HG03159 (cell line): ENCODE data around the gene WWOX.

Source experiments
- ATAC-seq: cut with Tn5 transposase; IDR thresholded peaks from one replicate; pipeline ENCODE4 v1.9.1; 2021; ENCODE audit warnings: mild to moderate bottlenecking, moderate library complexity; ENCODE audit not compliant: unreplicated experiment

WWOX gene

DNA sequence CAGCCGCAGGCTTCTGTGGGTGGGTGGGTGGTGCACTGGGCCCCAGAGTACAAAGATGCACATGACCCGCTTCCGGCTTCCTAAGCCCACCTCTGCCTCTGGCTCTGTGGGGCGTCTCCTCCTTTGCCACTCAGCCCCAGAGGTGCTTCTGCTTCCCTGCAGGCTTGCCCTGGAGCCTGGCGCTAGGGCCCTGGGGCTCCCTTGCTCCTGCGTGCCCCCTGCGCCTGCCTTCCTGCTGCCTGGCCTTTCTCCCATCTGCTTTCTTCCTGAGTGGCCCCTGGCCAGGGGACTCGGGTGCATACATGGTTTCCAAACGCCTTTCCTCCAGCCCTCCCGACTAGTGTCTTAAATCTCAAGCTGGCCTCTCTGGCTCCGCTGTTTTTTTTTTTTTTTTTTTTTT, 3.4 kb downstream of the WWOX start:
- no peak for ATAC-seq

GRCh38 chr16:78105517-78105916, 6.1 kb downstream of the WWOX start:
- ATAC-seq: no peak

DNA sequence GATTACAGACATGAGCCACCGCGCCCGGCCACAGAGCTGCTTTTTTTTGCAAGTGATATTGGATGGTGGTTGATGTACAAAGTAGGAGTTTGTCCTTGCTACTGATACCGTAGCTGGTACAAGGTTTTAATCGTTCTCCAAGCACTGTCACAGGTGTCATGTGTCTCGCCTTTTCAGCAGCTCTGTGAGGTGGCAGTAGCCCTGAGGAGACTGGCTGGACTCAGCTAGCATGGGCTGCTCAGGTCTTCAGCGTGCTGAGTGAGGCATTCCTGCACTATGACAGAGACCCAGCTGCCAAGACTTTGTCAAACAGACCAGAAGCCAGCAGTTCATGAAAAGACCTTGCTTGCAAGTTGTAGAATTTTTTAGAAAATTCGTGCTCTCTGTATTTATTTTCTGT, 7.2 kb downstream of the WWOX start:
- no peak for ATAC-seq

DNA sequence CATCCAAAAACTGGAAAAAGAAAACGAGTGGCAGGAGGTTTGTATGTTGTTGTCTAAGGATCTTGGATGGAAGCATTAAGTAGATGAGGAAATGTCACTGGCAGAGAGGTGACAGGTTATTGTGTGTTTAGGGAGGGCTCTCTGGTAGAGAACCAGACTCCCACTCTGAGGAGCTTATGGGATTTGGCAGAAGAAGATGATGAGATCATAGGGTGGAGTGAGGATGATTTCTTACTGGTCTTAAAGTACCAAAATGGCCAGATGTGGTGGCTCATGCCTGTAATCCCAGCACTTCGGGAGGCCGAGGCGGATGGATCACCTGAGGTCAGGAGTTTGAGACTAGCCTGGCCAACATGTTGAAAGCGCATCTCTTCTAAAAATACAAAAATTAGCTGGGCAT, 9.0 kb downstream of the WWOX start:
- no peak for ATAC-seq

GRCh38 chr16:78113258-78113657, 13.8 kb downstream of the WWOX start:
- ATAC-seq: no peak

DNA sequence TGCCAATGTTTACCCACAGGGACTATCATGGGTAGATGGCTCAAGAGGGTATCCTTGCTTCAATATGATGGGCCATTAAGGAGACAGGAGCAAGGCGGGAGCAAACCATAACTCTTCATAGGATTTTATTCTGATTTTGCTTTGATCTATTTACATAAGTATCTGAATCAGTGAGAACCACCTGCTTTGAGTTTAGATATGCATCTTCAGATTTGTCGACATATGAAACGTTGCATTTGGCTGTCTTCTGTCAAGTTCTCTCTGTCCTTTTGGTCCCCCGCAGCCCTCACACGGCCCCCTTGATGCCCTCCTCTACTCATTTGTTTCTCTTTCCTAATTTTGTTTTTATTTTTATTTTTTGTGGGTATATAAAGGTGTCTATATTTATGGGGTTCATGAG, 16.2 kb downstream of the WWOX start:
- ATAC-seq: no peak

GRCh38 chr16:78116946-78117345, 17.5 kb downstream of the WWOX start:
- ATAC-seq: no peak

DNA sequence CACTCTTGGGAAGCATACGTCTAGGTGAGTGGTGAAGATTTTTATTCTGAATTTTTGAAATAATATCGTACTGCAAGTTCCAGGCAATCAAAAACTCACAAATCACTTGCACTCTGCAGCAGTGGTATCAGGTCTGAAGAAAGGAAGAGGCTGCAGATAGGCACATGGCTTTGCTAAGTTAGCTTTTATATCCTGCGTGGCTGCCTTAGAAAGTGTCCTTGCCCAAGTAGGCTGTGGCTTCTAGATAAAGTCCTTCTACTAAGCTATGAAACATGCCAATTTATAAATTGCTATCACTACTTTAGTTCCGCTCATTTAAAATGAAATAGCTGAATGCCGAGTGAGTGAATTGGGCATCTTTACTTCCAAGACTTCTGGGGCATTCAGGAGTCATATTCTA, 17.9 kb downstream of the WWOX start:
- no peak for ATAC-seq

GRCh38 chr16:78118469-78119025, 19.1 kb downstream of the WWOX start:
- no peak for ATAC-seq

DNA sequence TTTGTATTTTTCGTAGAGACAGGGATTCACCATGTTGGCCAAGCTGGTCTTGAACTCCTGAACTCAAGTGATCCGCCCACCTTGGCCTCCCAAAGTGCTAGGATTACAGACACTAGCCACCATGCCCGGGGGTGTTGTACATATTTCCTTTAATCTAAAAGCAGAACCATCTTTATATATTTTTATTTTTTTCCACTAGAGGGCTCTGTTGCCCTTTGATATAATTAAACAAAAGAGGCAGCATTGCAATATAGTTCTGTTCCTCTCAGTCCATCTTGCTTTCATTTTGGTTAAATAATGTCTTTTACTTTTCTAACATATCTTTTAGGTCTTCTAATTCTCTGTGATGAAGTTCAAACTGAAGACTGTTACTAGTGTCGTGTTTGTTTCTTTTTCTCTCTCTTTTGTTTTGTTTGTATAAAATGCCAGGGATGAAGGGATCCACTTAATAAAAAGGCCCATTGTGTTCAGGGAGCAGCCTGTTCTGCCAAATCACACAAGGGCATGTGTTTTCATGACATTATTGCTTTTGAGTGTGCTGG, 23.4 kb downstream of the WWOX start:
- peak; percentile 94 for ATAC-seq

DNA sequence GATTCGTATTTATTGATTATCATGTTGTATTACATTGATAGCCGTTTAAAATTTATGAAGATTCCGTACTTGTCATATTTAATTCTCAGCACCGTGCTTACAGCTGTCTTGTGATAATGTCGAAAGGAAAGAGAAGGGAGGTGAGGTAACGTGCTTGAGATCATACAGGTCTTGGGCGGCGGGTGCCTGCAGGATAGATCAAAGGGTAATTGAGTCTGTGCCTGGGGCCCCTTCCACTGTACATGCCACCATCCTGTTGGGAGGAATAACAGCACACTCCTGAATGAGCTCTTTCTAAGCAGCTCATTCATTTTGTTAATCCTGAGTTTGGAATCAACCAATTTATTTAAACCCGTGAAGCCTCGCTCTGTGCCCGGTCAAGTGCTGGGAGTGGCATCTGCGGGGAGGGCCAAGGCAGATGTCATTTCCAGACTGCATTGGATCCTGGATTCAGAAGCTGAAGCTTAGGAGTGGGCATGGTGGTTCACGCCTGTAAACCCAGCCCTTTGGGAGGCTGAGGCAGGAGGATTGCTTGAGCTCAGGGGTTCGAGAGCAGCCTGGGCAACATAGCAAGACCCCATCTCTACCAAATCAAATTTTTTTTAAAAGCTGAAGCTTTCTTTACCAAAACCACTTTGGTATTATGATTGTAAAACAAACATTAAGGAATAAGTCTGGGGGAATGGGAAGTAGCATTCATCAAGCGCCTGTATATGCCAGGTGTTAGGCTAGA, 25.8 kb downstream of the WWOX start:
- no peak for ATAC-seq

DNA sequence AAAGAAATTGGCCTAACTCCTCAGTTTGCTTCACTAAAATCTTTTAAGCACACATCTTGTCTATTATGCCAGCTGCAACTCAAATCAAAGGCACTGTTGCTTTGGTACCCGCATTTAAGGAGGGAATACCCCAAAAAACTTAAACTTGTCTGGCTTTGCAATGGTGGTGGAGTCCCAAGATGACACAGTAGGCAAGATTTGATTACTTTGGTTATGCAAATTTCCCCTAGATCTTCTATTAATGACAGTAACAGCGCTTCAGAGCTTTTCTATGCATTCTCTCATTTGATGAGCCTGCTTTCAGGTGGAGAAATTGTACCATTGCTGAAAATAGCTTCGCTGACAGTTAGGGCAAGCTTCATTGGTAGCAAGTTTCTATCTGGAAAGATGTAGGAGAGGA, 27.2 kb downstream of the WWOX start:
- ATAC-seq: no peak

DNA sequence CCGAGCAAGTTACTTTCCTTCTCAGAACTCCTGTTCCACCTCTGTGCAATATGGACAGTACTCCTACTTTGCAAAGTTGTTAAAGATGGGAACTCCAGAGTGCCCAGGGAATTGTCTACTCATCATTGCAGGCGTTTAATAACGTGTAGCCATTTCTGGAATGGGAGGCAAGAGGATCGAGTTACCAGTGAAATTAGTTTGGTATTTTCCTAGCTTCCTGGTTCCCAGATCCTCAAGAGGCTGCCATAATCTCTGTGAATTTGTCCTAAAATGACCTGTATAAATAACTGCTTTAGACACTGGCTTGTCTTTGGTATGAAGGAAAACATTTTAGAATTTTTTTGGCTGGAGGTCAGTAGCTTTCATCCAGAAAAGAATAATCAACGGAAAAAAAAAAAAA, 27.7 kb downstream of the WWOX start:
- no peak for ATAC-seq

- ATAC-seq: no peak
These were observed 29.5 kb downstream of the WWOX start for GRCh38 chr16:78128913-78129312.

- no peak for ATAC-seq
These were observed 29.9 kb downstream of the WWOX start for GRCh38 chr16:78129349-78129748.

DNA sequence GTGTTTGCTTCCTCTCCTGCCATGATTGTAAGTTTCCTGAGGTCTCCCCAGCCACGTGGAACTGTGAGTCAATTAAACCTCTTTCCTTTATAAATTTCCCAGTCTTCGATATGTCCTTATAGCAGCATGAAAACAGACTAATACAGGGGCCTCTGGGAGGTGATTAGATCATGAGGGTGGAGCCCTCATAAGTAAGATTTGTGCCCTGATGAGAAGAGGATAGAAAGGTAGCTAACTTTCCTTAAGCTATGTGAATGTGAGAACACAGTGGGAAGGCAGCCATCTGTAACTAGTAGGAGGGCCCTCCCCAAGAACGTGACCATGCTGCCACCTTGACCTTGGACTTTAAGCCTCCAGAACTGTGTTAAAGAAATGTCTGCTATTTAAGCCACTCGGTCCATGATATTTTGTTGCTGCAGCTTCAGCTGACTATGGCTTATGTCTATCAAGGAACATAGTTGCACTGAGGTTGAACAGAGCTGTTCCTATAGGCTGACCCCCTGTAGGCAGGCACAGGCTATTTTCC, 30.7 kb downstream of the WWOX start:
- ATAC-seq: no peak

- no peak for ATAC-seq
These were observed 31.5 kb downstream of the WWOX start for GRCh38 chr16:78130950-78131349.

DNA sequence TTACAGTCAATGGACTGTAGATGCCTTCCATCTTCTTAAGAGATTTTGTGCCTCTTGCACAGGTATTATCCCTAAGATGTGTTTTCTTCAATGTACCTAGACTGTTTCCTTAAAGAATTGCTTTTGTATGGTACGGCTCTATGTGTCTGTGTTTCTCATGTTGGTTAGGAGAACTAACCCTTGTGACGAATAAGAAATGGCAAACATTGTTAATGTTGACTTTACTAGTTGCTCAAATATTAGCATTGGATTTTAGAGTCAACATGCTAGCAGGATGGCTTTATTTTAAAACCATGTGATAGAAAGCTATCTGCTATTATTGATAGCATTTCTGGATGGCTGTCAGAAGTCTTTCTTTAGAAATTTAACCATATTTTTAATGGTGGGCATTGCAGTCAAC, 34.5 kb downstream of the WWOX start:
- ATAC-seq: no peak

GRCh38 chr16:78134944-78135619, 35.6 kb downstream of the WWOX start:
- ATAC-seq: no peak

- no peak for ATAC-seq
These were observed 37.7 kb downstream of the WWOX start for GRCh38 chr16:78137179-78137578.

DNA sequence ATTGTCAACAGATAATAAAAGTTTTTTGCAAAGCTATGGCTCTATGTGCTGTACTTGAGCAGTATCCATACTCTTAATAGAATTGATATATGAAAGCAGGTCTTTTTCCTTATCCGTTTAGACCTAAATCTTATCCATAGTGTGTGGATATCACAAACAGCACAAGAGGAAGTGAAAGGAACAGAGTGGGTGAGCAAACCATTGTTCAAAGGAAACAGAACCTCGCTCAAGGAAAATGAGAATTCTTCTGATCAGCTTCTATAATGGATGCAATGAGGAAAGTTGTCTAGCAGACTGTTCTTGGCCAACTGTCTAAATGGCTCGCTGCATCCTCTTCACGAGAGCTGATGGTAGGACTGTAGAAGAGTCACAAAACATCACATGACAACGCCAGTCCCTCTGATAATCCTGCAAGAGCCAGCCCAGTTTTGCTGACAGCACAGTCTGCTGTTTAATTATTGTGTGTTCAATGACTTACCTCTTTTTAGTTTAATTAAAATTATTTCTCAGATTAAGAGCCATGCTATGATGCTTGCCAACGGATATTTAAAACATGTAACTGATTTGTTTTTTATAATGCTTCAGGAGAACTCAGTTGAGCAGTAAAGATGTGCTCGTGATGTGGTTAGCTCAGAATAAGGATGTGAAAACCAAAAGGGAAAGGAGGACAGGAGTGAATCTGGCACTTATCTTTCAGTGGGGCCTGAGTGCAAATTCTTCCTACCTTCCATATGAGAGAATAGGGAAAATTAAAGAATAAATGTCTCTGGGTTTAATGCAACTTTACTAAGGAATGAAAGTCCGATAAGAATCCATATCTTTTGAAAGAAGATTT, 38.5 kb downstream of the WWOX start:
- peak; percentile 83 for ATAC-seq
